ENCODE measurements around the gene SLC22A17.

DNA sequence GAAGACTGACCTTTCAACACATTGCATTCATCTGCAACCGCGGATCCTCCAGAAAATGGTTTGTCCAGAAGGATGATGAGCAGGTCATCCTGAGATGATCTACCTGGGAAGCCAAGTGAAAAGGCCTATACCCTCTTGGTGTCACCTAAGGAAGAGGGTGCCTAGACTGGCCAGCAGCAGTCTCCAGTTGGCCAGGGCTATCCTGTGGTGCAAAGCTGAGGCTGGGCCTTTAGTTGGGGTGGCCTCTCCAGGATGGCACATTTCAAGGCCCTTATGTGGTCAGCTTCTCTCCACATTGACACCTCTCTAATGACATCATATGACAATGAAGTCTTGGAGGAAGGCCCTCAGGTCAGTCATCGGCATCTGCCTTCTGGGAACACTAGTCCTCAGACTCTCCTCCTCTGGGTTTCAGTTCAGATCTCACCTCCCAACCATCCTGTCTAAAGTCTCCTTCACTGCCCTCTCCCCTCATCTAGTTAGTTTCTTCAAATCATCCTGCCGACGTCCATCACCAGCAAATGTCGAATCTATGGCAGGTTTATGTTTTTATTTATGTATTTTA is 3.3 kb upstream of the SLC22A17 start:
- TF ChIP-seq POLR2A (IDR thresholded peaks at IDR 0.05; ENCODE audit: low read length): no peak
- no peak for TF ChIP-seq GATA1 (IDR thresholded peaks at IDR 0.05; ENCODE audit: low read depth, low read length)

Measured in erythroblast (primary cell).